ENCODE data around the gene ARHGEF12. TPM values are rescaled to one million over a fixed set of nuclear protein-coding genes. Genes with fewer than 3 reads are reported as not detected.
"Not testable (repeated sequence)": the region's sequence is repeated elsewhere in the genome, so short reads cannot be mapped to it uniquely, and the experiment has no call there.

Gene ARHGEF12
- total and polyA plus RNA-seq, 7 donors = 18.6 to 129 (median 80.5) TPM

DNA sequence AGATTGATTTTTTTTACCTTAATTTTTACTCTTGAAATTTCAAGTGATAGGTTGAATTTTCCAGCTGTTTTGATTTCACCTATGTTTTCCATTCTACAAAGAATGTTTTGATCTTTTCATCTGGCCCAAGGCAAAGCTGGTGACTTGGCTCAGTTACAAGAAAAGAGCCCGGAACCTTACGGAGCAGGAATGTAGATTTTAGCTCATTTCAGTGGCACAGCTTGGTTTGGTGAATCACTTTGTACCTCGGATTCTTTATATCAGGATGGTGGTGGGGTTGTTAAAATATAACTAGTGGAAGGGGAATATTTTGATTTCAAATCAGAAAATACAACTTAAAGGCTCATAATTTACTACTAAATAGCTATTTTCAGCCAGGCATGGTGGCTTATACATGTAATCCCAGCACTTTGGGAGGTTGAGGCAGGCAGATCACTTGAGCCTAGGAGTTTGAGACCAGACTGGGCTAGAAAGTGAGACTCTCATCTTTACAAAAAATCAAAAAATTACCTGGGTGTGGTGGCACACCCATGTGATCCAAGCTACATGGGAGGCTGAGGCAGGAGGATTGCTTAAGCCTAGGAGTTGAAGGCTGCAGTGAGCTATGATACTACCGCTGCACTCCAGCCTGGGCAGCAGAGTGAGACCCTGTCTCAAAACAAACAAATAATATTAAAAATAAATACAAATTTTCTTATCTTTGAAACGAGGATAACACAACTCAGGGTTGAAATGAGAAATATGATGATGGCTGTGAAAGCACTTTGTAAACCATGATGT, 166.0 kb downstream of the ARHGEF12 start:
- DNase-seq = no peak
- Histone ChIP-seq H3K9me3 (no peaks in the 10 kb centered on the region), H3K27me3 (no peaks in the 10 kb centered on the region), H3K36me3 (no peaks in the 10 kb centered on the region), H3K27ac (peak overlapping the region in 1 of 4 donors; percentile 9), H3K4me1 (peaks cover 0 to 23% (median 14%) of the 10 kb centered on the region in 4 donors), H3K4me3 (no peak overlapping the region)
- WGBS, 2 donors = 56 to 75% methylated on average over 5 of the region's 5 CpGs
- TF ChIP-seq POLR2AphosphoS5 (IDR thresholded peaks at IDR 0.05) = no peak
- intact Hi-C loops (cut with DNase I) = no loop called here

DNA sequence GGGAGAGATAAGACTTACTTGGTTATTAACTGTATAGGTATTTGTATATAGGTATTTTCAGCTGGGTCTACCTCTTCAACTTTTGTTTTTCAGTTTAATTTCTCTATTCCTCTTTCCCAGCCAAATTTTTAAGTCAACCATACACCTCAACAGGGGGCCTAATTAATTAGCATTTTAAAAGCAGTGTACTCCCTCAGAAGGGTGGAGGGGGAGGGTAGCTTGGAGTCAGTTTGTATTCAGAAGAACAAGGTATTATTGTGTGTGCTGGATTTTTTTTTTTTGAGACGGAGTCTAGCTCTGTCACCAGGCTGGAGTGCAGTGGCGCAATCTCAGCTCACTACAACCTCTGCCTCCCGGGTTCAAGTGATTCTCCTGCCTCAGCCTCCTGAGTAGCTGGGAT, 167.3 kb downstream of the ARHGEF12 start:
- H3K9me3 ChIP-seq; H3K36me3 ChIP-seq; intact Hi-C loops (cut with DNase I); H3K4me3 ChIP-seq; H3K27me3 ChIP-seq; H3K27ac ChIP-seq; DNase-seq: not testable (repeated sequence)
- peaks cover 0 to 23% (median 14%) of the 10 kb centered on the region in 4 donors for H3K4me1 ChIP-seq
- WGBS, 2 donors = 67 to 71% methylated on average over 3 of the region's 3 CpGs

DNA sequence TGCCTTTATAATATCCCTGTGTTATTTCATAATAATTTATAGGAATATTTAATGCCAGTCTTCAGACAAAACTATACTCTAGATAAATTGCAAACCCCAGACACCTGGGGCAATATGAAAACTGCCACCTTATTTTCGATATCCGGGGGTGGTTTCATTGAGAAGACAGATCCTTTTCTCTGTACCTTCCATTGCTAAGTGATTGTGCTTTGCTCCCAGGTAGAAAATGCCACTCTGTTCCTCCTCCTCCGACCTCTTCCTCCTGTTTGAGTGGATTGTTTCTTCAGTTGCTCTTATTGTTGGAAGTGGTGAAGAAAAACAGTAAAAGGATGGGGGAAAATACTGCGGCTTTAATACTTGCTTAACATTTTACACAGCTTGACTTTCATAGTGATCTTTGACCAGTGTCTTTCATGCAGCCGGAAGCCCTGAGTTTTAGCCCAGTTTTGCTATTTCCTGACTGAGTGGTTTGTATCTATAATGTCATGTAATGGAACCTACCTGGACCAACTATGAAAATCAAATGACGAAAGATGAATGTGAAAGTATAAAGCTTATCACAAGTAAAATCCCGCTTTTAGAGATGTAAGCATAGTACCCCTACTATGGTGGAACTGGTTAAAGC, 169.7 kb downstream of the ARHGEF12 start:
- H3K27me3 ChIP-seq = peaks cover 0 to 6% (median 0%) of the 10 kb centered on the region in 3 donors
- H3K9me3 ChIP-seq = no peaks in the 10 kb centered on the region
- no peaks in the 10 kb centered on the region for H3K36me3 ChIP-seq
- TF ChIP-seq, protein P1, sequence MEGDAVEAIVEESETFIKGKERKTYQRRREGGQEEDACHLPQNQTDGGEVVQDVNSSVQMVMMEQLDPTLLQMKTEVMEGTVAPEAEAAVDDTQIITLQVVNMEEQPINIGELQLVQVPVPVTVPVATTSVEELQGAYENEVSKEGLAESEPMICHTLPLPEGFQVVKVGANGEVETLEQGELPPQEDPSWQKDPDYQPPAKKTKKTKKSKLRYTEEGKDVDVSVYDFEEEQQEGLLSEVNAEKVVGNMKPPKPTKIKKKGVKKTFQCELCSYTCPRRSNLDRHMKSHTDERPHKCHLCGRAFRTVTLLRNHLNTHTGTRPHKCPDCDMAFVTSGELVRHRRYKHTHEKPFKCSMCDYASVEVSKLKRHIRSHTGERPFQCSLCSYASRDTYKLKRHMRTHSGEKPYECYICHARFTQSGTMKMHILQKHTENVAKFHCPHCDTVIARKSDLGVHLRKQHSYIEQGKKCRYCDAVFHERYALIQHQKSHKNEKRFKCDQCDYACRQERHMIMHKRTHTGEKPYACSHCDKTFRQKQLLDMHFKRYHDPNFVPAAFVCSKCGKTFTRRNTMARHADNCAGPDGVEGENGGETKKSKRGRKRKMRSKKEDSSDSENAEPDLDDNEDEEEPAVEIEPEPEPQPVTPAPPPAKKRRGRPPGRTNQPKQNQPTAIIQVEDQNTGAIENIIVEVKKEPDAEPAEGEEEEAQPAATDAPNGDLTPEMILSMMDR (IDR thresholded peaks at IDR 0.05) = no peak
- TF ChIP-seq POLR2AphosphoS5 (IDR thresholded peaks at IDR 0.05) = no peak
- no peak for TF ChIP-seq EP300 (IDR thresholded peaks at IDR 0.05)
- TF ChIP-seq POLR2A (IDR thresholded peaks at IDR 0.05) = no peak
- 71 to 87% methylated on average over 7 of the region's 7 CpGs for WGBS, 2 donors
- no peak for DNase-seq
- H3K27ac ChIP-seq = no peak overlapping the region
- no peak overlapping the region for H3K4me3 ChIP-seq
- intact Hi-C loops (cut with DNase I) = no loop called here
- peaks cover 0 to 21% (median 11%) of the 10 kb centered on the region in 4 donors for H3K4me1 ChIP-seq

DNA sequence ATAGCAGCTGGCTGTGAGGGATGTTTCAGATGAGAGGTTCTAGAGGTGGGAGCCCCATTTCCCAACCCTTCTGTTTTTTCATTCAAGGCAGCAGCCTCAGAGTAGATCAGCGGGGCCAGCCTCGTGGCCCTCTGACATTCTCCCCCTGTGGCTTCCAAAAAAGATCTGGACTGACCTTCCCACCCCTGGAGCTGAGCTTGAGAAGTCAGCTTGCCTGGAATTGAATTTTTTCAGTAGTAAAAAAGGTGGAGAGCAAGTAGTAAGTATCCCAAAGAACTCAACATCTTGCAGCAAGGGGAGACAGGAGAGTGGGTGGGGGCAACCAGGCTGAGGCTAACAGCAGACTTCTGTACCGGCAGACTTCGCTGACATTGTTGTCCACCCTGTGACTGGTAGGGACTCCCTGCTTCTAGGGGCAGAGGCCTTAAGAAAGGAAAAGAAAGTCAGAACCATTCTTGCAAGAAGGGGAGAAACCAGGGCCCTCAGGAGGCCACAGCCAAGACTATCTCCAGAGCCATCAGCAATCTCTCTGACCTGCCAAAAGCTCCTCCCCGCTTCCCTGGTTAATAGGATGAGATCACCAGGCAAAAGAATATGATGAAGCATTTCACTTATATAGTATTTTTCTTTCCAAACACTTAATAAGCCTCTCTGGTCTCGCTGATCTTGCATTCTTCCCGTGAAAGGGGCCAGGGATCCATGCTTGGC, 173.3 kb downstream of the ARHGEF12 start:
- Histone ChIP-seq H3K36me3 (no peaks in the 10 kb centered on the region), H3K4me1 (peaks cover 0 to 9% (median 6%) of the 10 kb centered on the region in 4 donors), H3K4me3 (no peak overlapping the region), H3K27me3 (peaks cover 4 to 12% (median 8%) of the 10 kb centered on the region in 3 donors), H3K27ac (no peak overlapping the region), H3K9me3 (no peaks in the 10 kb centered on the region)
- WGBS, 2 donors = 76 to 82% methylated on average over 7 of the region's 7 CpGs
- intact Hi-C loops (cut with DNase I) = loop anchor here (2.0 kb wide), 3 partner anchors 293 to 685 kb away; no protein-coding TSS in a partner anchor
- TF ChIP-seq EP300 (IDR thresholded peaks at IDR 0.05) = no peak
- TF ChIP-seq POLR2AphosphoS5 (IDR thresholded peaks at IDR 0.05) = no peak
- TF ChIP-seq, protein P1 (IDR thresholded peaks at IDR 0.05) = no peak
- no peak for TF ChIP-seq POLR2A (IDR thresholded peaks at IDR 0.05)
- DNase-seq = no peak

DNA sequence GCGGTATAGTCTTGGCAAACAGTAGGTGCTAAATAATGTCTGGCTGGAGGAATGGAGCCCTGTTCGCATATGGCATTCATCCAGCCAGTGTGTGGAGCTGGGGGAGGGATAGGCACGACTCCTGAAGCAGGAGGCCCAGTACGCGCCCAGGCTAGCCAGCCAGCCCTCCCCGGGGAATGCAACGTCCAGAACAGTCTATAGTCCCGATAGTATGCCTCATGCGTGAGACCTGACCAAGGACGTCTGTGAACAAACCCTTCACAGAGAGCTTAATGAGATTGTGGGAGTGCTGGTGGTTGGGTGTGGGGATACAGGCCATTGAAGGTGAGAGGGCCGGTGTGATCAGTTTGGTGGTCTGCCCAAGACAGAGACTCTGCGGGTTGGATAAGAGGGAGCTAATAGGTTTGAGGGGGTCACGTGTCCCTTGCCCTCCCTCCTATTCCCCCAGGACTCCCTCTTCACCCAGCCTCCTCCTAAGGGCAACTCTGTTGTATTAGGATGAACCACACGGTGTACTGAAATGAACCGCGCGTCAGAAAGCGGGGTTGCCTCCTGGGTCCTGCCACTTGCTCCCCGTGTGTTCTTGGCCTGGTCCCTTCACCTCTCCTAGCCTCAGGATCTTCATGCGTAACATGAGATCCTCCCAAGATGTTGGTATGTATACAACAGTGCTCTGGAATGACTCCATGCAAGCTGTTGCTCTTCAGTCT, 174.3 kb downstream of the ARHGEF12 start:
- no peaks in the 10 kb centered on the region for H3K9me3 ChIP-seq
- H3K27me3 ChIP-seq = peaks cover 4 to 12% (median 8%) of the 10 kb centered on the region in 3 donors
- H3K36me3 ChIP-seq = no peaks in the 10 kb centered on the region
- H3K4me1 ChIP-seq = peaks cover 0 to 7% (median 5%) of the 10 kb centered on the region in 4 donors
- TF ChIP-seq, protein P1 (IDR thresholded peaks at IDR 0.05) = no peak
- no peak for TF ChIP-seq POLR2AphosphoS5 (IDR thresholded peaks at IDR 0.05)
- no peak for TF ChIP-seq POLR2A (IDR thresholded peaks at IDR 0.05)
- no peak for TF ChIP-seq EP300 (IDR thresholded peaks at IDR 0.05)
- no peak for DNase-seq
- intact Hi-C loops (cut with DNase I) = loop anchor here (1.0 to 2.0 kb wide), 5 partner anchors 175 to 684 kb away; no protein-coding TSS in a partner anchor
- WGBS, 2 donors = 59 to 74% methylated on average over 20 of the region's 20 CpGs
- H3K27ac ChIP-seq = no peak overlapping the region
- peak overlapping the region in 2 of 4 donors; percentile 55 for H3K4me3 ChIP-seq

Measured in sigmoid colon (tissue), 7 donors.